OCI-LY7 (cell line): ENCODE measurements around the gene PGAP1. TPM values are rescaled to one million over a fixed set of nuclear protein-coding genes. Genes with fewer than 3 reads are reported as not detected.

Experiments
- BruUV-seq: library from RNA; stranded (reverse); fragments of 400-500 nt; replicated peaks from 2 replicates; lab custom pipeline; 2021; lab: Mats Ljungman, UMichigan
- CTCF ChIA-PET: fragments of 300-600 bp; sonication (Branson Sonifier 250); formaldehyde crosslinking; loops from one replicate; lab custom pipeline; 2022; ENCODE audit warnings: antibody characterized with exemption; ENCODE audit not compliant: unreplicated experiment; lab: Charles Lee
- POLR2A ChIA-PET: fragments of 300-600 bp; sonication (Branson Sonifier 250); formaldehyde crosslinking; loops from one replicate; lab custom pipeline; 2022; ENCODE audit warnings: antibody characterized with exemption; lab: Charles Lee
- DNase-seq: peaks from one replicate; pipeline ENCODE4 v3.0.0-alpha.2; 2015; ENCODE audit warnings: low spot score
- H2AFZ ChIP-seq: fragments of 200-600 bp; sonication (generic), shearing (Covaris generic); 2 replicates; pipeline ENCODE4 v1.6.1; 2014; ENCODE audit warnings: mild to moderate bottlenecking, antibody characterized with exemption, low read length, moderate library complexity
- H3K27ac ChIP-seq: fragments of 200-600 bp; sonication (generic); 2 replicates; pipeline ENCODE4 v1.5.1; 2014; ENCODE audit warnings: mixed run types, low read depth, mild to moderate bottlenecking, moderate library complexity, low read length, inconsistent platforms; ENCODE audit not compliant: poor library complexity, severe bottlenecking
- H3K36me3 ChIP-seq: fragments of 200-600 bp; sonication (generic); 2 replicates; pipeline ENCODE4 v1.6.1; 2014; ENCODE audit warnings: mild to moderate bottlenecking, antibody characterized with exemption, low read length, moderate library complexity, mixed read lengths; ENCODE audit not compliant: insufficient read depth
- H3K4me1 ChIP-seq: fragments of 200-600 bp; sonication (generic); 2 replicates; pipeline ENCODE4 v1.5.1; 2014; ENCODE audit warnings: mild to moderate bottlenecking, low read length; ENCODE audit not compliant: insufficient read depth, poor library complexity, severe bottlenecking
- H3K4me2 ChIP-seq: fragments of 200-600 bp; sonication (generic); 2 replicates; pipeline ENCODE4 v1.6.1; 2014; ENCODE audit warnings: mild to moderate bottlenecking, low read length
- H3K4me3 ChIP-seq: fragments of 200-600 bp; sonication (generic); 2 replicates; pipeline ENCODE4 v1.5.1; 2014; ENCODE audit warnings: mild to moderate bottlenecking, low read depth, low read length; ENCODE audit not compliant: poor library complexity, severe bottlenecking
- H3K79me2 ChIP-seq: fragments of 200-600 bp; sonication (generic); 2 replicates; pipeline ENCODE4 v1.6.1; 2016; ENCODE audit warnings: low read depth, mild to moderate bottlenecking, low read length, moderate library complexity, mixed read lengths; ENCODE audit not compliant: insufficient read depth
- H3K9me2 ChIP-seq: fragments of 200-600 bp; sonication (generic); 2 replicates; pipeline ENCODE4 v1.6.1; 2016; ENCODE audit warnings: mild to moderate bottlenecking, low read length, mixed read lengths; ENCODE audit not compliant: insufficient read depth
- H3K9me3 ChIP-seq: fragments of 200-600 bp; sonication (generic); 2 replicates; pipeline ENCODE4 v1.6.1; 2014; ENCODE audit warnings: mild to moderate bottlenecking, mixed run types, low read length, mixed read lengths
- H4K20me1 ChIP-seq: fragments of 200-600 bp; sonication (generic); 2 replicates; pipeline ENCODE4 v1.6.1; 2014; ENCODE audit warnings: mild to moderate bottlenecking, antibody characterized with exemption, low read length, moderate library complexity, mixed read lengths; ENCODE audit not compliant: insufficient read depth
- EZH2phosphoT487 ChIP-seq: fragments of 200-600 bp; sonication (generic); IDR thresholded peaks from 2 replicates; pipeline ENCODE4 v1.6.1; 2018; ENCODE audit warnings: low read depth, borderline replicate concordance, mild to moderate bottlenecking, mixed run types, antibody characterized with exemption, low read length, moderate library complexity, mixed read lengths
- intact Hi-C: fragments of 100-400 bp; cut with micrococcal nuclease; formaldehyde crosslinking; loops from one replicate; pipeline ENCODE4 v1.10.0; 2022; ENCODE audit not compliant: unreplicated experiment
- total RNA-seq, 2 experiments: library from RNA; depleted of rRNA in 1 of 2; stranded (reverse); fragments of >200 nt in 1 of 2; shearing (Covaris generic) in 1 of 2; gene quantifications; 2 replicates each; pipeline ENCODE4 v1.2.3, GENCODE V29; 2014 to 2022
- TF ChIP-seq, protein P1 (sequence below): fragments of 200-600 bp; sonication (generic); conservative IDR thresholded peaks from 2 replicates; pipeline ENCODE4 v1.5.1; 2014; ENCODE audit warnings: mild to moderate bottlenecking, antibody characterized with exemption, low read length, moderate library complexity, mixed read lengths

The PGAP1 gene
- total RNA-seq, 2 experiments from 2014 or later = 0.54 to 1.9 TPM

- Histone ChIP-seq H3K36me3 (no peaks in the 10 kb centered on the region), H3K4me1 (no peaks in the 10 kb centered on the region), H3K4me2 (no peak overlapping the region), H4K20me1 (no peaks in the 10 kb centered on the region), H2AFZ (no peak overlapping the region), H3K79me2 (no peaks in the 10 kb centered on the region), H3K4me3 (no peak overlapping the region), H3K27ac (no peak overlapping the region), H3K9me3 (no peaks in the 10 kb centered on the region), H3K9me2 (no peaks in the 10 kb centered on the region)
- intact Hi-C loops = no loop called here
- TF ChIP-seq, protein P1, sequence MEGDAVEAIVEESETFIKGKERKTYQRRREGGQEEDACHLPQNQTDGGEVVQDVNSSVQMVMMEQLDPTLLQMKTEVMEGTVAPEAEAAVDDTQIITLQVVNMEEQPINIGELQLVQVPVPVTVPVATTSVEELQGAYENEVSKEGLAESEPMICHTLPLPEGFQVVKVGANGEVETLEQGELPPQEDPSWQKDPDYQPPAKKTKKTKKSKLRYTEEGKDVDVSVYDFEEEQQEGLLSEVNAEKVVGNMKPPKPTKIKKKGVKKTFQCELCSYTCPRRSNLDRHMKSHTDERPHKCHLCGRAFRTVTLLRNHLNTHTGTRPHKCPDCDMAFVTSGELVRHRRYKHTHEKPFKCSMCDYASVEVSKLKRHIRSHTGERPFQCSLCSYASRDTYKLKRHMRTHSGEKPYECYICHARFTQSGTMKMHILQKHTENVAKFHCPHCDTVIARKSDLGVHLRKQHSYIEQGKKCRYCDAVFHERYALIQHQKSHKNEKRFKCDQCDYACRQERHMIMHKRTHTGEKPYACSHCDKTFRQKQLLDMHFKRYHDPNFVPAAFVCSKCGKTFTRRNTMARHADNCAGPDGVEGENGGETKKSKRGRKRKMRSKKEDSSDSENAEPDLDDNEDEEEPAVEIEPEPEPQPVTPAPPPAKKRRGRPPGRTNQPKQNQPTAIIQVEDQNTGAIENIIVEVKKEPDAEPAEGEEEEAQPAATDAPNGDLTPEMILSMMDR = no peak
- no peak for TF ChIP-seq EZH2phosphoT487
- CTCF ChIA-PET = no interaction called here
- POLR2A ChIA-PET = interaction anchor here (0.6 kb wide), 1 partner anchor 32 kb away, joined by 3 read pairs; no protein-coding TSS in a partner anchor
- no TSS peak for BruUV-seq
- no peak for DNase-seq
Measured at GRCh38 chr2:196854629-196855028, 71.9 kb downstream of the PGAP1 start.

GRCh38 chr2:196853301-196854087, 73.0 kb downstream of the PGAP1 start:
- Histone ChIP-seq H2AFZ (no peak overlapping the region), H3K27ac (no peak overlapping the region), H3K36me3 (no peaks in the 10 kb centered on the region), H3K79me2 (no peaks in the 10 kb centered on the region), H3K9me3 (no peaks in the 10 kb centered on the region), H4K20me1 (no peaks in the 10 kb centered on the region), H3K4me3 (no peak overlapping the region), H3K4me2 (no peak overlapping the region), H3K4me1 (no peaks in the 10 kb centered on the region), H3K9me2 (no peaks in the 10 kb centered on the region)
- intact Hi-C loops = no loop called here
- ChIA-PET CTCF (no interaction called here), POLR2A (interaction anchor here (0.5 to 1.0 kb wide), 4 partner anchors 47 to 1834 kb away, joined by 4 to 7 read pairs (median 6); no protein-coding TSS in a partner anchor)
- TF ChIP-seq, protein P1 = no peak
- TF ChIP-seq EZH2phosphoT487 = no peak
- no TSS peak for BruUV-seq
- DNase-seq = no peak

GRCh38 chr2:196851088-196851487, 75.4 kb downstream of the PGAP1 start:
- intact Hi-C loops = no loop called here
- Histone ChIP-seq H3K36me3 (no peaks in the 10 kb centered on the region), H3K9me2 (no peaks in the 10 kb centered on the region), H2AFZ (no peak overlapping the region), H3K9me3 (no peaks in the 10 kb centered on the region), H3K79me2 (no peaks in the 10 kb centered on the region), H4K20me1 (no peaks in the 10 kb centered on the region), H3K27ac (no peak overlapping the region), H3K4me1 (no peaks in the 10 kb centered on the region), H3K4me2 (no peak overlapping the region), H3K4me3 (no peak overlapping the region)
- POLR2A ChIA-PET = no interaction called here
- DNase-seq = no peak
- TF ChIP-seq EZH2phosphoT487 = no peak
- TF ChIP-seq, protein P1 = no peak
- CTCF ChIA-PET = no interaction called here
- no TSS peak for BruUV-seq
